Fibroblast of the aortic adventitia (primary cell): ENCODE measurements around the gene DEPDC5. TPM values are rescaled to one million over a fixed set of nuclear protein-coding genes. Genes with fewer than 3 reads are reported as not detected.

Experiments used
- DNase-seq: peaks from one replicate; pipeline ENCODE4 v3.0.0-alpha.2; 2010; ENCODE audit warnings: low read depth
- H3K4me3 ChIP-seq: 2 replicates; pipeline ENCODE4 v1.5.1; 2011; ENCODE audit warnings: low read depth, mild to moderate bottlenecking, control low read depth, low read length, moderate library complexity
- CTCF ChIP-seq: IDR thresholded peaks from 2 replicates; pipeline ENCODE4 v1.5.1; 2011; ENCODE audit warnings: mild to moderate bottlenecking, low read length, control low read depth, inconsistent platforms; ENCODE audit not compliant: insufficient read depth
- total RNA-seq: library from RNA; depleted of rRNA; stranded (reverse); fragments of >200 nt; gene quantifications from 2 replicates; pipeline ENCODE4 v1.2.3, GENCODE V29; 2012; ENCODE audit warnings: low replicate concordance

DEPDC5 gene
- total RNA-seq, 1 donor = 17.7 TPM

DNA sequence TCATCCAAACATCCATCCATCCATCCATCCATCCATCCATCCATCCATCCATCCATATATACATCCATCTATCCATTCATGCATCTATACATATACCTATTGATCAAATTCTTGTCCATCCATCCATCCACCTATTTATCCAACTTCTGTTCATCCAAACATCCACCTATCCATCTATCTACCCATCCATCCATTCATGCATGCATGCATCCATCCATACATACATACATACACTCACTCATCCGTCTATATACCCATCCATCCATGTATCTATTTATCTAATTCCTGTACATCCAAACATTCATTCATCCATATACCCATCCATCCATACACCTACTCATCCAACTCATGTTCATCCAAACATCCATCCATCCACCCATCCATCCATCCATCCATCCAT lies 171.2 kb downstream of the DEPDC5 start:
- TF ChIP-seq CTCF = no peak
- no peak overlapping the region for H3K4me3 ChIP-seq
- DNase-seq = no peak

GRCh38 chr22:31926024-31926423 lies 172.2 kb downstream of the DEPDC5 start:
- DNase-seq = no peak
- TF ChIP-seq CTCF = no peak

DNA sequence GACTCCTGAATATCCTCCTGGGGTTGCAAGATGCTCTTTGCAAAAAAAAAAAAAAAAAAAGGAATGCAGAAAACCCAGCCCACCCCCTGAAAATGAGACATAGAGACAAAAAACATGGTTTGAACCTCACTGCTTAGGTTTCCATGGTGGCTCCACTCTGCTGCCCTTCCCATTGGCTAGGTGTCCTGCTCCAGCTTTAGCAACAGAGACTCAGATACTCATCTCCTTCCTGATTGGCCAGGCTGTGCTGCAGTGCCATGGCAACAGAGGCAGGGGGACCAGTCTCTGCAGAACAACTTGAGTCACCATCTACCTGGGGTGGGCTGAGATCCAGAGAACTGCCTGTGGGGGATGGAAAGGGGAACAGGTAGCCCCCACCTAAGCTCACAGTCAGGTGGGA lies 173.2 kb downstream of the DEPDC5 start:
- H3K4me3 ChIP-seq = no peak overlapping the region
- no peak for DNase-seq
- no peak for TF ChIP-seq CTCF

More at GRCh38 chr22:31926024-31926423, 172.2 kb downstream of the DEPDC5 start:
- H3K4me3 ChIP-seq = no peak overlapping the region

- no peak for TF ChIP-seq CTCF
- no peak overlapping the region for H3K4me3 ChIP-seq
- no peak for DNase-seq
Observed at GRCh38 chr22:31927562-31927961, 173.7 kb downstream of the DEPDC5 start.

GRCh38 chr22:31929167-31929930 lies 175.5 kb downstream of the DEPDC5 start:
- no peak for DNase-seq
- TF ChIP-seq CTCF = no peak
- no peak overlapping the region for H3K4me3 ChIP-seq

- no peak for DNase-seq
- no peak for TF ChIP-seq CTCF
- no peak overlapping the region for H3K4me3 ChIP-seq
Observed at GRCh38 chr22:31932863-31933262, 179.0 kb downstream of the DEPDC5 start.

DNA sequence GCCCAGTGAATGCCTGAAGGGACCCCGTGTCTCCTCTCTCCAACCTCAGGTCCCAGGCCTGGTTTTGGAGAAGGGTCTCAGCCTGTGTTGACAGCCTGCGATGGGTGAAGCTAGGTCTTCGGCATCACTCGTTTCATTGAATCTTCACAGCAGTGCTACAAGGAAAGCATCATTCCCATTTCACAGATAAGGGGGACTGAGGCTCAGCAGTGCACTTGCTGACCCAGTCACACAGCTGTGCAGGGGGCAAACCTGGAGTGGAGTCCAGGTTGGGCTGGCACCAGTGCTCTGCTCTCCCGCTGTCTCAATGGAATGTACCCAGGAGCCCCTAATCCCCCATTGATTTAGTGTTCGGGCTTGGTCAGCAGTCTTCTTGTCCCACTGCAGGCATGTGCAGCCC lies 179.6 kb downstream of the DEPDC5 start:
- H3K4me3 ChIP-seq = no peak overlapping the region
- no peak for TF ChIP-seq CTCF
- no peak for DNase-seq
